ENCODE results near the gene SLC1A4.

DNA sequence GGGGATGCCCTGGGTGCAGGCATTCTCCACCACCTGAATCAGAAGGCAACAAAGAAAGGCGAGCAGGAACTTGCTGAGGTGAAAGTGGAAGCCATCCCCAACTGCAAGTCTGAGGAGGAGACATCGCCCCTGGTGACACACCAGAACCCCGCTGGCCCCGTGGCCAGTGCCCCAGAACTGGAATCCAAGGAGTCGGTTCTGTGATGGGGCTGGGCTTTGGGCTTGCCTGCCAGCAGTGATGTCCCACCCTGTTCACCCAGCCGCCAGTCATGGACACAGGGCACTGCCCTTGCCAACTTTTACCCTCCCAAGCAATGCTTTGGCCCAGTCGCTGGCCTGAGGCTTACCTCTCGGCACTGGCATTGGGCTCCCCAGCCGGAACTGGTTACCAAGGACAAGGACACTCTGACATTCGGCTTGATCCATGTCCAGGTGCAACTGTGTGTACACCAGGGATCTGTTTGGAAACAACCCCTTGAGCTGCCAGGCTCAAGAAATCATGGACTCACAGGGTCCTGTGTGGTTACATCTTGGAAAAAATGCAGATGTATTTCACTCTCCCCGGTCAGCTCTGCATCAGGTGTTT is 31.8 kb downstream of the SLC1A4 start:
- no peak for TF ChIP-seq POLR2A (IDR thresholded peaks at IDR 0.05)
- TF ChIP-seq, protein P1, sequence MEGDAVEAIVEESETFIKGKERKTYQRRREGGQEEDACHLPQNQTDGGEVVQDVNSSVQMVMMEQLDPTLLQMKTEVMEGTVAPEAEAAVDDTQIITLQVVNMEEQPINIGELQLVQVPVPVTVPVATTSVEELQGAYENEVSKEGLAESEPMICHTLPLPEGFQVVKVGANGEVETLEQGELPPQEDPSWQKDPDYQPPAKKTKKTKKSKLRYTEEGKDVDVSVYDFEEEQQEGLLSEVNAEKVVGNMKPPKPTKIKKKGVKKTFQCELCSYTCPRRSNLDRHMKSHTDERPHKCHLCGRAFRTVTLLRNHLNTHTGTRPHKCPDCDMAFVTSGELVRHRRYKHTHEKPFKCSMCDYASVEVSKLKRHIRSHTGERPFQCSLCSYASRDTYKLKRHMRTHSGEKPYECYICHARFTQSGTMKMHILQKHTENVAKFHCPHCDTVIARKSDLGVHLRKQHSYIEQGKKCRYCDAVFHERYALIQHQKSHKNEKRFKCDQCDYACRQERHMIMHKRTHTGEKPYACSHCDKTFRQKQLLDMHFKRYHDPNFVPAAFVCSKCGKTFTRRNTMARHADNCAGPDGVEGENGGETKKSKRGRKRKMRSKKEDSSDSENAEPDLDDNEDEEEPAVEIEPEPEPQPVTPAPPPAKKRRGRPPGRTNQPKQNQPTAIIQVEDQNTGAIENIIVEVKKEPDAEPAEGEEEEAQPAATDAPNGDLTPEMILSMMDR (IDR thresholded peaks at IDR 0.05): no peak
